H1 (cell line): ENCODE data around the gene BCL2L1. TPM values are rescaled to one million over a fixed set of nuclear protein-coding genes. Genes with fewer than 3 reads are reported as not detected.

Source experiments
- CTCF ChIA-PET: fragments of 300-600 bp; sonication (Branson Sonifier 250); formaldehyde crosslinking; loops from one replicate; lab custom pipeline; 2021; ENCODE audit not compliant: partially characterized antibody; lab: Charles Lee
- POLR2A ChIA-PET: fragments of 300-600 bp; sonication (Branson Sonifier 250); formaldehyde crosslinking; loops from one replicate; lab custom pipeline; 2021; ENCODE audit warnings: inconsistent platforms; ENCODE audit not compliant: partially characterized antibody; lab: Charles Lee
- DNase-seq, 2 experiments: peaks; one replicate each; pipeline versions ENCODE4 v3.0.0 to v3.0.0-alpha.2; 2010 to 2022; ENCODE audit warnings: low spot score in 2 of 2, low read depth in 1 of 2, mixed read lengths in 1 of 2
- FAIRE-seq: peaks from 2 replicates; lab custom pipeline; 2011; peaks lifted over from hg19 to GRCh38; lab: Jason Lieb, UNC
- H2AFZ ChIP-seq: 2 replicates; pipeline ENCODE4 v1.8.1; 2012; ENCODE audit warnings: low read length, inconsistent platforms
- H2AK5ac ChIP-seq: 2 replicates; pipeline ENCODE4 v1.6.1; 2013; ENCODE audit warnings: low read depth, low read length
- H2BK120ac ChIP-seq: replicated peaks from 2 replicates; pipeline ENCODE3; 2013; ENCODE audit warnings: low read depth, low read length, inconsistent platforms
- H2BK12ac ChIP-seq: 2 replicates; pipeline ENCODE4 v1.6.1; 2013; ENCODE audit warnings: low read depth, low read length
- H2BK15ac ChIP-seq: 2 replicates; pipeline ENCODE4 v1.6.1; 2013; ENCODE audit warnings: low read length
- H2BK20ac ChIP-seq: 2 replicates; pipeline ENCODE4 v1.6.1; 2013; ENCODE audit warnings: low read length
- H2BK5ac ChIP-seq: 2 replicates; pipeline ENCODE4 v1.6.1; 2013; ENCODE audit warnings: low read depth, low read length
- H3K14ac ChIP-seq: 2 replicates; pipeline ENCODE4 v1.6.1; 2013; ENCODE audit warnings: inconsistent platforms; ENCODE audit not compliant: insufficient read length
- H3K18ac ChIP-seq: 2 replicates; pipeline ENCODE4 v1.6.1; 2013; ENCODE audit warnings: low read length; ENCODE audit errors: extremely low read depth
- H3K23ac ChIP-seq: 2 replicates; pipeline ENCODE4 v1.6.1; 2013; ENCODE audit warnings: inconsistent platforms; ENCODE audit not compliant: insufficient read length
- H3K23me2 ChIP-seq: 2 replicates; pipeline ENCODE4 v1.6.1; 2013; ENCODE audit warnings: low read depth, low read length
- H3K27ac ChIP-seq: 2 replicates; pipeline ENCODE4 v1.6.1; 2011; ENCODE audit warnings: low read depth, low read length, inconsistent platforms
- H3K27me3 ChIP-seq, 4 experiments: replicated peaks in 1 of 4; 1 replicate in 1 of 4; 2 replicates in 3 of 4; pipeline versions ENCODE4 v1.6.1 to v1.8.1; 2011 to 2013; ENCODE audit warnings: low read length in 3 of 4, mild to moderate bottlenecking in 3 of 4, inconsistent platforms in 2 of 4, mixed read lengths in 2 of 4, moderate library complexity in 1 of 4; ENCODE audit not compliant: control insufficient read depth in 3 of 4, insufficient read depth in 3 of 4; ENCODE audit errors: extremely low read depth in 1 of 4
- H3K36me3 ChIP-seq, 4 experiments: 2 replicates each; pipeline versions ENCODE4 v1.6.1 to v1.8.1; 2011 to 2013; ENCODE audit warnings: mild to moderate bottlenecking in 4 of 4, low read length in 3 of 4, moderate library complexity in 2 of 4, control low read depth in 1 of 4, inconsistent platforms in 1 of 4; ENCODE audit not compliant: insufficient read depth in 4 of 4, control insufficient read depth in 2 of 4
- H3K4ac ChIP-seq: replicated peaks from 2 replicates; pipeline ENCODE3; 2013; ENCODE audit warnings: low read length, low read depth, mixed read lengths, inconsistent platforms; ENCODE audit not compliant: insufficient read length
- H3K4me1 ChIP-seq, 4 experiments: replicated peaks in 1 of 4; 1 replicate in 1 of 4; 2 replicates in 3 of 4; pipeline versions ENCODE4 v1.6.1 to v1.8.1; 2011 to 2013; ENCODE audit warnings: low read length in 3 of 4, inconsistent platforms in 2 of 4, mixed read lengths in 1 of 4; ENCODE audit not compliant: insufficient read depth in 4 of 4, control insufficient read depth in 3 of 4
- H3K4me2 ChIP-seq, 2 experiments: 2 replicates each; pipeline versions ENCODE4 v1.6.1 to v1.8.1; 2011 to 2013; ENCODE audit warnings: low read depth in 2 of 2, low read length in 2 of 2, control low read depth in 1 of 2, inconsistent platforms in 1 of 2, mild to moderate bottlenecking in 1 of 2; ENCODE audit not compliant: insufficient read depth in 1 of 2
- H3K4me3 ChIP-seq, 4 experiments: fragments of 200-600, 300-600 bp in 1 of 4; sonication (generic), shearing (Covaris generic), sonication (Bioruptor Twin) in 1 of 4; 2 replicates each; pipeline versions ENCODE4 v1.5.1 to v1.8.1; 2011 to 2016; ENCODE audit warnings: low read length in 4 of 4, low read depth in 3 of 4, control low read depth in 2 of 4, inconsistent platforms in 2 of 4, mild to moderate bottlenecking in 2 of 4, mixed read lengths in 1 of 4, moderate library complexity in 1 of 4; ENCODE audit not compliant: insufficient read depth in 2 of 4; ENCODE audit errors: extremely low read depth in 1 of 4
- H3K56ac ChIP-seq: replicated peaks from 2 replicates; pipeline ENCODE3; 2013; ENCODE audit warnings: low read depth, mild to moderate bottlenecking, mixed read lengths, low read length, inconsistent platforms; ENCODE audit not compliant: insufficient read length
- H3K79me1 ChIP-seq: 2 replicates; pipeline ENCODE4 v1.6.1; 2013; ENCODE audit warnings: low read depth, low read length, control low read depth
- H3K79me2 ChIP-seq, 2 experiments: 2 replicates each; pipeline versions ENCODE4 v1.6.1 to v1.8.1; 2012 to 2013; ENCODE audit warnings: low read length in 2 of 2, mild to moderate bottlenecking in 2 of 2, inconsistent platforms in 1 of 2; ENCODE audit not compliant: insufficient read depth in 2 of 2, control insufficient read depth in 1 of 2
- H3K9ac ChIP-seq, 4 experiments: replicated peaks in 1 of 4; 1 replicate in 1 of 4; 2 replicates in 3 of 4; pipeline versions ENCODE4 v1.6.1 to v1.8.1; 2011 to 2013; ENCODE audit warnings: low read depth in 3 of 4, low read length in 3 of 4, control low read depth in 2 of 4, mild to moderate bottlenecking in 2 of 4, moderate library complexity in 2 of 4, inconsistent platforms in 1 of 4; ENCODE audit errors: extremely low read depth in 1 of 4
- H3K9me3 ChIP-seq, 2 experiments: 2 replicates each; pipeline versions ENCODE4 v1.6.1 to v1.8.1; 2012 to 2013; ENCODE audit warnings: mild to moderate bottlenecking in 2 of 2, moderate library complexity in 2 of 2, control low read depth in 1 of 2, inconsistent platforms in 1 of 2, low read depth in 1 of 2, low read length in 1 of 2, mixed read lengths in 1 of 2; ENCODE audit not compliant: insufficient read depth in 2 of 2
- H4K20me1 ChIP-seq, 2 experiments: replicated peaks in 1 of 2; 2 replicates each; pipeline versions ENCODE3 to v1.8.1; 2011 to 2013; ENCODE audit warnings: inconsistent platforms in 2 of 2, low read length in 2 of 2, mild to moderate bottlenecking in 1 of 2; ENCODE audit not compliant: insufficient read depth in 2 of 2, control insufficient read depth in 1 of 2
- H4K5ac ChIP-seq: 2 replicates; pipeline ENCODE4 v1.6.1; 2013; ENCODE audit warnings: low read length, low read depth, mixed read lengths, inconsistent platforms; ENCODE audit not compliant: insufficient read length
- H4K8ac ChIP-seq: 2 replicates; pipeline ENCODE4 v1.8.0; 2013; ENCODE audit warnings: mild to moderate bottlenecking, moderate library complexity, low read length, inconsistent platforms; ENCODE audit not compliant: insufficient read depth; ENCODE audit errors: extremely low read depth
- H4K91ac ChIP-seq: replicated peaks from 2 replicates; pipeline ENCODE3; 2013; ENCODE audit warnings: low read length, mixed read lengths, inconsistent platforms; ENCODE audit not compliant: insufficient read length
- BCL11A ChIP-seq, 2 experiments: IDR thresholded peaks; one replicate each; pipeline ENCODE4 v1.6.1; 2011; ENCODE audit warnings: low read depth in 2 of 2, low read length in 2 of 2, mild to moderate bottlenecking in 2 of 2
- CHD1 ChIP-seq: IDR thresholded peaks from 2 replicates; pipeline ENCODE4 v1.6.1; 2012; ENCODE audit warnings: low read depth, low read length, improper control_type of control experiment
- JUND ChIP-seq: IDR thresholded peaks from 2 replicates; pipeline ENCODE4 v1.6.1; 2011; ENCODE audit warnings: mild to moderate bottlenecking, improper control_type of control experiment, low read length
- KDM4A ChIP-seq: IDR thresholded peaks from one replicate; pipeline ENCODE4 v1.7.1; 2012; ENCODE audit warnings: low read depth, mild to moderate bottlenecking, moderate library complexity, low read length, inconsistent platforms; ENCODE audit not compliant: severe bottlenecking
- PHF8 ChIP-seq: fragments of 200-600 bp; sonication (generic); conservative IDR thresholded peaks from 2 replicates; pipeline ENCODE4 v1.7.1; 2012; ENCODE audit warnings: low read depth, mild to moderate bottlenecking, inconsistent platforms, low read length, moderate library complexity
- POU5F1 ChIP-seq: IDR thresholded peaks from 2 replicates; pipeline ENCODE4 v1.6.1; 2011; ENCODE audit warnings: low read depth, mild to moderate bottlenecking, low read length, moderate library complexity
- RAD21 ChIP-seq, 2 experiments: IDR thresholded peaks in 1 of 2; conservative IDR thresholded peaks in 1 of 2; 2 replicates each; pipeline ENCODE4 v1.6.1; 2011; ENCODE audit warnings: low read depth in 2 of 2, low read length in 2 of 2, improper control_type of control experiment in 1 of 2, inconsistent platforms in 1 of 2, mild to moderate bottlenecking in 1 of 2, moderate library complexity in 1 of 2
- RNF2 ChIP-seq: fragments of 200-900, 300-1000 bp; sonication (generic); IDR thresholded peaks from 2 replicates; pipeline ENCODE4 v1.7.1; 2016; ENCODE audit warnings: borderline replicate concordance, low read depth, mild to moderate bottlenecking, antibody characterized with exemption, low read length; ENCODE audit not compliant: poor library complexity, severe bottlenecking; ENCODE audit errors: missing control alignments
- SAP30 ChIP-seq: fragments of 300-600 bp; sonication (generic); IDR thresholded peaks from 2 replicates; pipeline ENCODE4 v1.7.1; 2012; ENCODE audit warnings: low read length, moderate library complexity, mild to moderate bottlenecking, inconsistent platforms; ENCODE audit not compliant: insufficient read depth, insufficient replicate concordance
- TAF1 ChIP-seq: IDR thresholded peaks from 2 replicates; pipeline ENCODE4 v1.6.1; 2011; ENCODE audit warnings: mild to moderate bottlenecking, low read depth, low read length
- TCF12 ChIP-seq: IDR thresholded peaks from 2 replicates; pipeline ENCODE4 v1.6.1; 2011; ENCODE audit warnings: low read depth, mild to moderate bottlenecking, low read length
- ZNF274 ChIP-seq: IDR thresholded peaks from 2 replicates; pipeline ENCODE4 v1.7.0; 2012; ENCODE audit warnings: low read length, borderline replicate concordance; ENCODE audit errors: extremely low read depth
- WGBS, 2 experiments: shearing (Covaris generic) in 1 of 2; methylation state at CpG; one replicate each; pipeline versions ENCODE4 v1.1.6 to v1.1.7; 2013 to 2015; ENCODE audit warnings: low lambda C conversion rate in 2 of 2, mixed read lengths in 2 of 2, inconsistent platforms in 1 of 2, low coverage in 1 of 2, missing lambda C conversion rate in 1 of 2; ENCODE audit not compliant: insufficient replicate concordance in 2 of 2, insufficient coverage in 1 of 2, insufficient read length in 1 of 2; ENCODE audit errors: extremely low coverage in 1 of 2, missing lambda C conversion rate in 1 of 2; 5-methylcytosine and 5-hydroxymethylcytosine counted together
- polyA plus RNA-seq, 7 experiments: library from polyadenylated mRNA; depleted of rRNA in 3 of 7; stranded (reverse) in 5 of 7; unstranded in 2 of 7; fragments of >200 nt in 5 of 7; fragments of 200-250 nt in 2 of 7; gene quantifications; 1 replicate in 5 of 7; 2 replicates in 1 of 7; 4 replicates in 1 of 7; pipeline versions ENCODE4 v1.2.1 to v1.2.3, GENCODE V29; 2011 to 2013; ENCODE audit warnings: missing spikeins in 2 of 7, mixed read lengths in 2 of 7
- total RNA-seq: library from RNA; stranded (reverse); fragmentation: NEBNext Ultra II Directional; extraction: Animal tissue kit (Norgen Biotek cat#: 25700); gene quantifications from 2 replicates; pipeline ENCODE4 v1.2.1, GENCODE V29; 2021
- TF ChIP-seq, protein P1 (sequence below): IDR thresholded peaks from 2 replicates; pipeline ENCODE4 v1.6.1; 2011; ENCODE audit warnings: low read depth, mild to moderate bottlenecking, low read length; ENCODE audit not compliant: insufficient read depth

Gene BCL2L1
- total and polyA plus RNA-seq, 2 of the 8 experiments (the other 6 are each of a cell fraction or from before 2014, with no cell fraction given) = 64.9 to 66.1 TPM

DNA sequence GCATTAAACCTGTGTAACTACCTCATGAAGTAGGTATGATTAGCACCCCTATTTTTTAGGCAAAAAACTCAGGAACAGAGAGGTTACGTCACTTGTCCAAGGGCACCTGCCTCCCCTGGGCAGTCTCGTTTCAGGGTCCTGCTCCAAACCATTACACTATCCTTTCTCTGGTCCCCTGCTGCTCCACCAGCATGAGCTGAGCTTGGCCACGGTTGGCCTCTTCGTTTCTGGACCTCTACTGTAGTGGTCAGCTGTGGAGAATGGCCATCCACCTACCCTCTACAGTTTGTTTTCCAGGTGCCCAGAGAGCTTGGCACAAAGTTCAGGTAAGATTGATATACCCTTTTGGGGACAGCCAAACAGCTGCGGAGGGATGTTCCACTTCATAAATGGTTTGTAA lies 68.1 kb downstream of the BCL2L1 start:
- Histone ChIP-seq H3K9me3 (no peaks in the 10 kb centered on the region), H3K79me2 (no peaks in the 10 kb centered on the region), H3K9ac (no peak overlapping the region), H3K4ac (no peak overlapping the region), H3K14ac (no peak overlapping the region), H4K5ac (no peak overlapping the region), H3K23me2 (no peaks in the 10 kb centered on the region), H4K91ac (no peak overlapping the region), H2BK5ac (no peak overlapping the region), H2AK5ac (no peak overlapping the region), H2BK120ac (no peak overlapping the region), H2AFZ (no peak overlapping the region), H3K27me3 (no peaks in the 10 kb centered on the region), H3K4me2 (no peak overlapping the region), H3K27ac (no peak overlapping the region), H3K4me3 (no peak overlapping the region), H4K20me1 (no peaks in the 10 kb centered on the region), H2BK15ac (no peak overlapping the region), H3K79me1 (no peaks in the 10 kb centered on the region), H3K23ac (no peak overlapping the region), H3K4me1 (no peaks in the 10 kb centered on the region), H2BK12ac (no peak overlapping the region), H3K18ac (no peak overlapping the region), H4K8ac (no peak overlapping the region), H2BK20ac (no peak overlapping the region), H3K36me3 (no peaks in the 10 kb centered on the region), H3K56ac (no peak overlapping the region)
- CTCF ChIA-PET = interaction anchor here (0.7 to 2.5 kb wide), 7 partner anchors 10 to 92 kb away, joined by 3 to 10 read pairs (median 5); partner anchors contain the start of gene BCL2L1
- no peak for FAIRE-seq
- POLR2A ChIA-PET = interaction anchor here (0.6 to 1.5 kb wide), 2 partner anchors 81 to 1075 kb away, joined by 3 read pairs; no protein-coding TSS in a partner anchor
- WGBS, 2 experiments = 77% methylated on average over 5 of the region's 5 CpGs; no CpG with 5 or more reads in 1 of the 2 experiments
- no peak for DNase-seq
- TF ChIP-seq BCL11A (IDR thresholded peaks at IDR 0.05; ENCODE audit: low read depth in 2 of 2, low read length in 2 of 2) = no peak
- TF ChIP-seq TCF12 = no peak
- TF ChIP-seq JUND = no peak
- TF ChIP-seq RAD21 (IDR thresholded peaks at IDR 0.05 in 1 of 2, conservative IDR thresholded peaks at IDR 0.05 in 1 of 2; ENCODE audit: low read depth in 2 of 2, low read length in 2 of 2) = no peak
- no peak for TF ChIP-seq SAP30
- TF ChIP-seq POU5F1 = no peak
- TF ChIP-seq, protein P1, sequence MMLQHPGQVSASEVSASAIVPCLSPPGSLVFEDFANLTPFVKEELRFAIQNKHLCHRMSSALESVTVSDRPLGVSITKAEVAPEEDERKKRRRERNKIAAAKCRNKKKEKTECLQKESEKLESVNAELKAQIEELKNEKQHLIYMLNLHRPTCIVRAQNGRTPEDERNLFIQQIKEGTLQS = no peak
- TF ChIP-seq PHF8 = no peak
- no peak for TF ChIP-seq TAF1
- no peak for TF ChIP-seq KDM4A
- TF ChIP-seq RNF2 = no peak
- TF ChIP-seq CHD1 = no peak
- no peak for TF ChIP-seq ZNF274
